ENCODE results near the gene SLC25A21.

The SLC25A21 gene

GRCh38 chr14:36659010-36659821 lies 513.2 kb downstream of the SLC25A21 start:
- no peak for FAIRE-seq

- FAIRE-seq: no peak
These were observed 514.0 kb downstream of the SLC25A21 start for GRCh38 chr14:36658123-36659009.

GRCh38 chr14:36657399-36658122 lies 514.8 kb downstream of the SLC25A21 start:
- FAIRE-seq: no peak

- no peak for FAIRE-seq
These were observed 515.6 kb downstream of the SLC25A21 start for GRCh38 chr14:36656687-36657398.

- FAIRE-seq: no peak
These were observed 516.3 kb downstream of the SLC25A21 start for GRCh38 chr14:36655963-36656686.

GRCh38 chr14:36655571-36655962 lies 516.8 kb downstream of the SLC25A21 start:
- no peak for FAIRE-seq

- no peak for FAIRE-seq
These were observed 517.5 kb downstream of the SLC25A21 start for GRCh38 chr14:36654794-36655381.

- FAIRE-seq: no peak
These were observed 518.2 kb downstream of the SLC25A21 start for GRCh38 chr14:36653962-36654793.

- FAIRE-seq: no peak
These were observed 519.0 kb downstream of the SLC25A21 start for GRCh38 chr14:36653413-36653812.

GRCh38 chr14:36652542-36653201 lies 519.7 kb downstream of the SLC25A21 start:
- no peak for FAIRE-seq

- no peak for FAIRE-seq
These were observed 522.3 kb downstream of the SLC25A21 start for GRCh38 chr14:36649872-36650650.

- no peak for FAIRE-seq
These were observed 524.3 kb downstream of the SLC25A21 start for GRCh38 chr14:36647824-36648753.

- FAIRE-seq: no peak
These were observed 525.0 kb downstream of the SLC25A21 start for GRCh38 chr14:36647417-36647823.

GRCh38 chr14:36646664-36647416 lies 525.6 kb downstream of the SLC25A21 start:
- FAIRE-seq: no peak

GRCh38 chr14:36633580-36633979 lies 538.8 kb downstream of the SLC25A21 start:
- FAIRE-seq: no peak
